OCI-LY3 (cell line): ENCODE data around the gene RPS6KA2.

ENCODE experiments used
- CTCF ChIP-seq: fragments of 200-600, 300-600 bp; sonication (generic); IDR thresholded peaks from 2 replicates; pipeline ENCODE4 v1.5.1; 2014; ENCODE audit warnings: antibody characterized with exemption, low read length, low read depth
- EZH2phosphoT487 ChIP-seq: fragments of 200-600 bp; shearing (Covaris generic); IDR thresholded peaks from 2 replicates; pipeline ENCODE4 v1.6.1; 2018; ENCODE audit warnings: antibody characterized with exemption, mixed run types, low read depth

- no peak for TF ChIP-seq CTCF
- TF ChIP-seq EZH2phosphoT487 = no peak
Measured at GRCh38 chr6:166446567-166447065, 180.4 kb downstream of the RPS6KA2 start.
